Activated gamma-delta T cell (primary cell): ENCODE measurements around the gene SLC12A7.
A peak's percentile ranks its signal among the peaks of the same experiment; 100 is the strongest.
"Not testable (repeated sequence)": the region's sequence is repeated elsewhere in the genome, so short reads cannot be mapped to it uniquely, and the experiment has no call there.

Source experiments
- DNase-seq: peaks from one replicate; lab custom pipeline; 2025; lab: John Stamatoyannopoulos, UW

SLC12A7 gene

DNA sequence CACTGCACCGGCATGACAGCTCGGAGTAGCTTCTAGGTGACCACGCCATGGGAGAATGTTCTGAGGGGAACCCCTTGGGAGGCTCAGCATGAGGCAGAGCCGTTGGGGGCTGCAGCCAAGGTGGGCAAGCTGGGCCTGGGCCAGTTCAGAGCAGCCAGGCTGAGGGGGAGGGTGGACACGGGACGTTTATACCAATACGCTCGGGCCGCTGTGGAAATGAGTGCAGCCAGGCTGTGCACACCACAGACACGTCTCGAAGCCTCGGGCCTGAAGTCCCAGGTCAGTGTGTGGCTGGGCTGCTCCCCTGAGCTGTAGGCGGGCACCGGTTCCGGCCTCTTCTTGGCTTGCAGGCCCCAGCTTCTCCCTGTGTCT lies 28.9 kb upstream of the SLC12A7 start:
- DNase-seq, result no peak

DNA sequence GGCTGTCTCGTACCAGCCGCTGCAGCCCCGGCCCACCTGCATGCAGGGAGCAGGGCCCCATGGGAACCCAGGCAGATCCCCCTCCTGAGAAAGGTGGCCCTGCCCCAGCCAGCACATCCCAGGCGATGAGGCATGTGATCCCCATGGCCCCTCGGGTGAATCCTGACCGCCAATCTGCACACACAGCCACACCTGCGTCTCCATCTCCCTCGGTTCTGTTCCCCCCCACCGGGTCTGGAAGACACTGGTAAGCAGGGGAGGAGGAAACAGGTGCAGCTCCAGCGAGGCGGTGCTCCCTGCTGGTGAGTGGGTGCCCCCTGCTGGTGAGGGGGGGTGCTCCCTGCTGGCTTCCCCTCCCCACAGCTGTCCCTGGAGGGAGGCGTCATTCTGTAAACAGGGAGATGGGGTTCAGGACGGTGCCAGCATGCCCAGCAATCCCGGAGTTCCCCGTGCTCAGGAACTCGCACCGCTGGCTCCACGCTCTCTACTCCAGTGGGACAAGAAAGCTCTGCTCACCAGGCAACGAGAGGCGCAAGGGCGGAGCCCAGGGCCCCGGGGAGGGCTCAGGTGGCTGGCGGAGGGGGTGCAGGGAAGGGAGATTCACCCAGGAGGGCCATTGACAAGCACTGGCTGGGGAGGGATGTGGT lies 28.4 kb upstream of the SLC12A7 start:
- DNase-seq, result peak; percentile 25

DNA sequence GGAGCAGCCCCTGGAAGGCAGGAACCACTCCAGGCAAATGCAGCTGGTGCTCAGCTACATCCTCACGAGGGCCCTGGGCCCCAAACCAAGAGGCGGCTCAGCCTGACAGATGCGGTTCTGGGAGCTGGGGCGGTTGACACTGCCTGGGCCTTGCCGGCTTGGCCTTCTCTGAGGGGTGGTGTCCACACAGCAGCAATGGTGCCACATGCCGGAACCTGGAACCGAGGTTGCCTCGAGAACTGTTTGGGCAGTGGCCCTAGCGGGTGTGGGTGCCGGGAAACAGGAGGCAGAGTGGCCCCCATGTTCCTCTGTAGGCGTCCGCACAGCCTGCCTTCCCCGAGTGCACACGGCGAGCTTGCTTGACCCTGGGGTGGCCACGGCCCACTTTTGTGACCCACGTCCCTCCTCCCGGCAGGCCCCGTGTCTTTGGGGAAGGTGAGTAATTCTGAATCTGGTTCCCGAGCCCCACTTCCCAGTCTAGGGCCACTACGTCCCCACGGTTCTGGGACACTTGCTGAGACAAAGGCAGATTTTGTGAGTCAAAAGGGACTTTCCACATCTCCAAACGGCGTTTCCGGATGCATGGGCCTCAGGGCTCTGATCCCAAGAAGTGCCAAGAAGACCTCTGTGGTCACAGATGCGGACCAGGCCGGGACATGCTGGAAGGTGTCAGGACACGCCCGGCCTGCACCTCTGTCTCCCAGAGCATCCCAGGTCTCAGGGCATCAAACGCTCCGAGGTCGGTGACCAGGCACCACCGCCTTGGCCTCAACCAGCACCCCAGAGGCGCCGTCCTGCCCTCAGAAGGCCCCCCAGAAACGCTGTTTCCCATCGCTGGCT lies 27.7 kb upstream of the SLC12A7 start:
- no peak for DNase-seq

DNA sequence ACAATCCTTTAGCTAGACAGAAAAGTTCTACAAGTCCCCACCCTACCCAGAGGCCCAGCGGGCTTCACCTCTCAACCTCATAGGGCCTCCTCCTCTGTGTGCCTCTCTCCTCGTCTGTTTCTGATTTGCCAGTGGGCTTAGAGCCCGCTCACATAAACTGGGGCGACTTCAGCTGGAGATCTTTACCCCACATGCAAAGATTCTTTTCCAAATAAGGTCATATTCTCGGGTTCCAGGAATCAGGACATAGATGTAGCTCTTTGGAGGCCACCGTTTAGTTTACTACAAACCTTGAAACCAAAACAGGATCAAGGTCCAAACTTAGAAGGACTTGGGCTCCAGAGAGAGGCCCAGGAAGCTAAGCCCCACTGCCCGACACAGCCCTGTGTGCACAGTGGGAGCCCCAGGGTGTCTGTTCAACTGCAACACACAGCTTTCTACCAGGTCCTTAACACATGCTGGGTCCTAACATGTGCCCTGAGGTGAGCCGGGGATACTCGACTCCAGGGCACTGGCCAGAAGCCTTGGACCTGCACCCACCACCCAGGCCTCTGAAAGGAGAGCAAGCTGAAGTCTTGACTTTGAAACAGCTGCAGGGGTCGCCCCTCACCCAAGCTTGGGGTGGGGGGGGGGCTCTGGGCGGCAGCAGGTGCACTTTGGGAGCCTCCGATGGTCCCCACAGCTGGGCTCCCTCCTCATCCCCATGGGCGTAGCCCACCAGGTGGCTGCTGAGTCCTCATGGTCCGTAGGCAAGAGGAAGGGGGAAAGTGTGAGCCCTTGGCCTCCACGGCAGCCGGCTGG lies 26.8 kb upstream of the SLC12A7 start:
- no peak for DNase-seq

DNA sequence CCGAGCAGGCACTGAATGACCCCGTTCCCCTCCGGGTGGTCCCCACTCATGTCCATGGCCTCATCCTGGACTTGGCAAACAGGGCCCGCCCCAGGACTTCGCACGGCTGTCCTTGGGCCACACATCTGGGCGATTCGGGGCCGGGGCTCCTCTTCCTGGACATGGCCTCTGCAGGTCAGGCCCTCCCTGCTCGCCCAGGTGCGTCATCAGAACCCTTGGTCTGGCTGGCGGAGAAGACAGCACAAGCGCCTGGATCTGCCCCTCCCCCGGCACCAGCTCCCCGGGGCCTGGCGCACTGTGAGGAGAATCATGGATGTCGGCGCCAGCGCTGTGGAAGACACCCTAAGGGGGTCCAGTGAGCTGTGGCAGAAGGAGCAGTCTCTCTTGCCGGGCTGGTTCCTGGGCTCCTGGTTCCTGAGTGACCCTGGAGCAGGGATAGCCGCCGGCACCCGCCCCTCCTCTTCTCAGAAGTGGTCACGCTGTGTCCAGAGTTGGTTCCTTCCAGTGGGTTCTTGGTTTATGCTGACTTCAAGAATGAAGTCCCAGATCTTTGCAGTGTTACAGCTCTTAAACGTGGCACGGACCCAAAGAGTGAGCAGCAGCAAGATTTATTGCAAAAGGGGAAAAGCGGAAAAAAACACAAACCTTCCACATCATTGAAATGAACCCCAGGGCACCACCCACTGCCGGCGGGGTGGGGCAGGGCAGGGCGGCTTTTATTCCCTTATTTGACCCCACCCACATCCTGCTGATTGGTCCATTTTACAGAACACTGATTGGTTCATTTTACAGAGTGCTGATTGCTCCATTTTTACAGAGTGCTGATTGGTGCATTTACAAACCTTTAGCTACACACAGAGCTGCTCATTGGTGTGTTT lies 25.9 kb upstream of the SLC12A7 start:
- no peak for DNase-seq

DNA sequence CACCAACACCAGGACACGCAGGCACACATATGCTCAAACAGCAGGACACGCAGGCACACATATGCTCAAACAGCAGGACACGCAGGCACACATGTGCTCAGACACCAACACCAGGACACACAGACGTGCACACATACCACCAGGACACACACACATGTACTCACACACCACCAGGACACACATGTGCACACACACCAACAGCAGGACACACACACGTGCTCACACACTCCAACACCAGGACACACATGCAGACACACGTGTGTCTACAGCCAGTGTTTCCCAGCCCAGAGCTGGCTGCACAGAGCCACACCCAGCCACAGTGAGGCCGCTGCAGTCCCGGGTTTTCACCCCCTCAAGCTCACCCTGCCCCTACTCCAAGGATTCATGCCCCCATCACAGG lies 25.0 kb upstream of the SLC12A7 start:
- DNase-seq, result no peak

DNA sequence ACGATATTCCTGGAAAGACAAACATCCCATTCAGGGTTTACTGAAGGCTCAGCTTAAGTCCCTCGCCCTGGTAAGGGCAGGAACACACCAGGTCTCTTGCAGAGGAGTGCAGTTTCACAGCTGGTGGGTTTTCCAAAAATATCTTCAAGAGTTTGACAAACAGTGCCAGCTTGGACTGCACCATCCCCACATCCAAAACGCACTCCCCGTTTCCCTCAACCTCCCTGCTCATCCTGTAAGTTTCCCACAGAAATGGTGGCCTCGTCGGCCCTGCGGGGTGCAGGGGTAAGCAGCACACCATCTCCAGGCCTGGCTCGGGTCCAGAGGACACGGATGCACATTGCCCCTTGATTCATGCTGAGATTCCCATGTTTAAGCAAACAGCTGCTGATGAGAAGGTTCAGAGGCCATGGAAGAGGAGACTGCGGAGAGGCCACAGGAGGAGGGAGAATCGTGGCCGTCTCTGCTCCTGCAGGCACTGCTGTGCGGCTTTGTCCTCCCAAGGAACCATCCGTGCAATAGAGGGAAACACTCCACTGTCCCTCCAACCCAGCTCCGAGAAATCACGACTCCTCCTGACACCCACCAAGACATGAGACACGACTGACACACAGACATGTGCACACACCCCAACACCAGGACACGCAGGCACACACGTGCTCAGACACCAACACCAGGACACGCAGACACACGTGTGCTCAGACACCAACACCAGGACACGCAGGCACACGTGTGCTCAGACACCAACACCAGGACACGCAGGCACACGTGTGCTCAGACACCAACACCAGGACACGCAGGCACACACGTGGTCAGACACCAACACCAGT lies 24.0 kb upstream of the SLC12A7 start:
- DNase-seq, result no peak

DNA sequence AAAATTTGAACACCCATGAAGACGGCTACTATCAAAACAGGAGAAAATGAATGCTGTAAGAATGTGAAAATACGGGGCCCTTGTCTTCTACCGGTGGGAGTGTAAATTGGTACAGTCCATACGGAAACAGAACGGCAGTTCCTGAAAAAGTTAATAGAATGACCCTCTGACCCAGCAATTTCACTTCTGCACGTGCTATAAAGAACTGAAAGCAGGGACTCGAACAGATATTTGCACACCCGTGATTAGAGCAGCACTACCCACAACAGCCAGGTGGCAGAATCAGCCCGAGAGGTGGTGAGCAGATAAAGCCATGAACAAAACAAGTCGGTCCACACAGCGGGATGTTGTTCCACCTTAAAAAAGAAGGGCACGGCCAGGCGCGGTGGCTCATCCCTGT lies 22.6 kb upstream of the SLC12A7 start:
- no peak for DNase-seq

DNA sequence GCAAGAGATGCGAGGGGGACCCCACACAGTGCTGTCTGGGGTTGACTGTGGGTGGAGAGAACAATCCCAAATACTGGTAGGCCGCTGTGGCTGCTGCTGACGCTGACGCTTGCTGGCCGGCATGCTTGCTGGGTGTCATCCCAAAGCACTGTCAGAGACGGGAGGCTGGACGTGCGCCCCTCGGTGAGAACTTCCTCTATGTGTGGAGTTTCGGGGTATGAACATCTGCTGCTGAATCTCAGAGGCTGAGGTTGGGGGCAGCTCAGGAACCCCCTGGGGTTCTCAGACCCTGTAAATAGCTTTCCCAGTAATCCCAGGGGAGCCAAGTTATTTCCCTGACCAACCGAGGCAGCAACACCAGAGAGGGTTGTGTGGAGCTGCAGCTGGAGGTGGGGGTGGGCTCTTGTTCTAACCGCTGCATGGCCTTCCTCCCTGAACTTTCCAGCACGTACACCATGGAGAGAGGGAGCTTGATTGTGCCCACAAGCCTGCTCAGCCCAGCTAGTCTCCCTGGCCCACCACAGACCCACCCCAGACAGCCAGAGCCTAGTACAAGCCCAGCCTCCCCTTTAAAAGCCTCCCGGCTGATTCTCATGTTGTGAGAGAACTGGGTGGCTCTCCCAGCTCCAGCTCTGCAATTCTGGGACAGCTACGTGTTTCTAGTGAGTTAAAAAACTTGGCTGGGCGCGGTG lies 21.8 kb upstream of the SLC12A7 start:
- DNase-seq, result no peak

DNA sequence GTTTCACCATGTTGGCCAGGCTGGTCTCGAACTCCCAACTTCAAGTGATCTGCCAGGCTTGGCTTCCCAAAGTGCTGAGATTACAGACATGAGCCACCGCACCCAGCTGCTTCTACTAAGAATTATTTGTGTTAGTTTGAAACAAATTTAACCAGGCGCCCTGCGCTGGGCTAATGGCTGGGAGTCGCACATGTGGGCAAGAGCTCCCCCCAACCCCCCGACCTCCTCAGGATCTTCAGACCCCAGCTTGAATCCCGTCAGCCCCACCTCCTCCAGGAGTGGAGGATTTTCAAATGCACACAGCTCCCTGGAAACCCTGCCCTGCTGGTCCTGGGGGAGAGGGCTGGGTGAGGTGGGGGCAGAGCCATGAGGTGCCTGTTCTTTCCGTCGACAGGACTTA lies 21.2 kb upstream of the SLC12A7 start:
- DNase-seq, result no peak

DNA sequence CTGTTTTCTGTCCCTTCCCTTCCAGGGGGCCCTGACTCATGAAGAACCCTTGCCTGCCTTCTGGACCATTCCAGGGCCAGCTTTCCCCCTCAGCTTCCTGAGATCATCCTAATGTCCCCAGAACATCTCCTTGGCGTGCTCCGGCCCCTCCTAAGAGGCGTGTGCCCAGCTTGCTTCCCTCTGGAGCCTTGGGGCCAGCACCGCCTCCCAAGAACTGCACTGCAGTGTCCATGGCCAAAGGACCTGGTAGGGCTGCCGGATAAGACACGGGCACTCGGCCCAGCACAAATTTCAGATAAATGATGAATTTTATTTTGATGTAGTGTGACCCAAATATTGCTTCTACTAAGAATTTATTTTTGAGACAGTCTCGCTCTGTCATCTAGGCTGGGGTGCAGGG lies 20.7 kb upstream of the SLC12A7 start:
- DNase-seq, result no peak

DNA sequence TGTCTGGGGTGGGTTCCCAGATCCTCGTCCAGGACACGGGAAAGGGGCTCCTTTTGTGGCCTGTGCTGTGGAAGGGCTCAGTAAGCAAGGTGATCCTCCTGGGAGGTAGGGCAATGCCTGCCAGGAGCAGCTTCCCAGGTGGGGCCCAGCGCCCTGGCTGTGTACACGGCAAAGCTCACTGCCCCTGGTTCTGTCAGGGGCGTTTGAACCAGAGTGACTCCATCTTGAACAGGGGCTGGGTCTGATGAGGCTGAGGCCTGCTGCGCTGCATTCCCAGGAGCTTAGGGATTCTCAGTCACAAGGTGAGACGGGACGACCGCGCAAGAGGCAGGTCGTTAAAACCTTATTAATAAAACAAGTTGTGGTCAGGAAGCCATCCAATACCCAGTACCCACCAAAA lies 19.9 kb upstream of the SLC12A7 start:
- no peak for DNase-seq

DNA sequence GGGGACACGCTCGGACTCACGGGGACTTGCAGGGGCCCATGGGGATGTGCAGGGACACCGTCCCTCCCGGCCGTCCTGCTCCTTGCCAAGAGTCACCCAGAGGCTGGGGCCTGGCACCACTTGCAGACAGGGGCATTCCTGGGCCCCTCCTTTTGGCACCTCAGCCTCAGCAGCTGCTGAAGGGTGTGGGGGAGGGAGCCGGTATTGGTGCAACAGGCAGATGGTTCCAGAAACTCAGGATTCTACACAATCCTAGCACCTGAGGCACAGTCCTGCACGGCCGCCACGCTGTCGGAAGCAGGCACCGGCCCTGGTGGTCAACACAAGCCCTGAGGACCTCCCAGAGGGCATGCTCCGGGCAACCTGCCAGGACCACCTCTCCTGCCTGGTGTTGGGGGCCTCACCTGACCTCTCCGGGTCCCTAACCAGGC lies 19.3 kb upstream of the SLC12A7 start:
- no peak for DNase-seq

DNA sequence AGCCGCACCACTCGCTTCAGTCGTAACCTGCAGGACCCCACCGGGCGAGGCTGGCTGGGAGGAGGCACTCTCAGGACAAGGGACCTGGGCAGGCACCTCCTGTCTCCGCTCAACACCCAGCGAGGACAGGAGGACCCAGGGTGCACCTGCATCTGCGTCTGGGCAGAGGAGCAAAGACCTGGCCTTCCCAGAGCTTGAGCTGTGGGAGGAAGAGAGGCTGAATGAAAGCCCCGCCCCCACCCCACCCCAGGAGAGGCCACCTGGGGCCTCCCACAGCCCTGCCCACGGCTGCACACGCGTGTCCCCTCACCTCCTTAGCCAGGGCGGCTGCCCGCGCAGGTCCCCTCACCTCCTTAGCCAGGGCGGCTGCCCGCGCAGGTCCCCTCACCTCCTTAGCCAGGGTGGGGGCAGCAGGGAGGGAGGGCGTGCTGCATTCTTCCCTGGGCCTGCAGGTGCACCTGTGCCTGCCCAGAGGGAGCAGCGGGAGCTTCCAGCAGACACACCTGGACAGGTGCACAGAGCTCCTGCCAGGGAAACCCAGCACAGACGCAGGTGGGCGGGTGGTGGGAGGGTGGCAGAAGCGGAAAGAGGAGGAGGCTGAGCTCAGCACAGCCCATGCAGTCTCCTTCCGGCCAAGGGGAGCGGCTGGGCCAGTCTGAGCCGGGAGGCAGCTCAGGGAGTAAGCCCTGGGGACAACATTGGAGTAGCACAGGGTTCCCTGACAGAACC lies 18.5 kb upstream of the SLC12A7 start:
- no peak for DNase-seq

DNA sequence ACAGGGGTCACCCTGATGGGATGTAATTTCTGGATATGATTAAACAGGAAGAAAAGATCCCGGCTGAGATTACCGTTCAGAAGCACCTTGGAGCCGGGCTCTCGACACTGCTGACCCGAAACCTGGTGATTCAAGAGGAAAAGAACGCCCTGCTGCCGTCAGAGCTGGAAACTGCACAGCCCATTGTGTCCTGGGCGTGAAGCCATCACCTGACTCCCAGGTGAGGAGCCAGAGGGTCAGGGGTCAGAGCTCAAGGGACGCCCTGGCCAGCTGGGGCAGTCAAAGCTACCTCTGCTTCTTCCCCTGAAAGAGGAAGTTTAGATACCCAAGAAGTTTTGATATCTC lies 17.8 kb upstream of the SLC12A7 start:
- DNase-seq, result no peak

DNA sequence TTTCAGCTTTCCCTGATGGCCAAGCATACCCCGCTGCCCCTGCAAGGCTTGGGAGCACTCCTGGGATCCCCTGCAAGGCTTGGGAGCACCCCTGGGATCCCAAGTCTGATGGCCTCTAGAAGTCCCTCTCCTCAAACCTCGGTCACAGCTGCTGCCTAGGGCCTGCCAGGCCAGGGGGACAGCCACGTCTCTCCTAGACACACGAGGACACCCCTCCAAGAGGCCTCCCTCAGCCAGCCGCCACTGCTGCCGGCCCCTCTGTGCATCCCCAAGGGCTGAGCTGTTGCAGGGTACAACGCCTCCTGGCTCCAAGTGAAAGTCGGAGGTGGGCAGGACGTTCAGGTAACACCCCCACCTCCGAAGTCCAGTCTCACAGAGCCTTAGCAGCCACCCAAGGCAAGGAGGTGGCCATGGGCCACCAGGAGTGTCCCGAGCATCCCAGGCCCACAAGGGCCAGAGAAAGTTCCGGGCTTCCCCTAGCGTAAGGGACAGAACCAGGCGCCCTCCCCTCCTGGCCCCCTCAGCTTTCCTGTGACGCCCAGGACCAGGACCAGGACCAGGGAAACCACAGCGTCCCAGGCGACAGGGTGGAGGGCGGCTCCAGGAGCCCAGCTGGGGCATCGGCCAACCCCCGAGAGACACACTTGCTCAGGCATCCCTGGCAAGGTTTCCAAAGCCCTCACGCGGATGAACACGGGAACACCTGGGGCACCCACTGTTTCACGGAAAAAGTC lies 17.3 kb upstream of the SLC12A7 start:
- no peak for DNase-seq

DNA sequence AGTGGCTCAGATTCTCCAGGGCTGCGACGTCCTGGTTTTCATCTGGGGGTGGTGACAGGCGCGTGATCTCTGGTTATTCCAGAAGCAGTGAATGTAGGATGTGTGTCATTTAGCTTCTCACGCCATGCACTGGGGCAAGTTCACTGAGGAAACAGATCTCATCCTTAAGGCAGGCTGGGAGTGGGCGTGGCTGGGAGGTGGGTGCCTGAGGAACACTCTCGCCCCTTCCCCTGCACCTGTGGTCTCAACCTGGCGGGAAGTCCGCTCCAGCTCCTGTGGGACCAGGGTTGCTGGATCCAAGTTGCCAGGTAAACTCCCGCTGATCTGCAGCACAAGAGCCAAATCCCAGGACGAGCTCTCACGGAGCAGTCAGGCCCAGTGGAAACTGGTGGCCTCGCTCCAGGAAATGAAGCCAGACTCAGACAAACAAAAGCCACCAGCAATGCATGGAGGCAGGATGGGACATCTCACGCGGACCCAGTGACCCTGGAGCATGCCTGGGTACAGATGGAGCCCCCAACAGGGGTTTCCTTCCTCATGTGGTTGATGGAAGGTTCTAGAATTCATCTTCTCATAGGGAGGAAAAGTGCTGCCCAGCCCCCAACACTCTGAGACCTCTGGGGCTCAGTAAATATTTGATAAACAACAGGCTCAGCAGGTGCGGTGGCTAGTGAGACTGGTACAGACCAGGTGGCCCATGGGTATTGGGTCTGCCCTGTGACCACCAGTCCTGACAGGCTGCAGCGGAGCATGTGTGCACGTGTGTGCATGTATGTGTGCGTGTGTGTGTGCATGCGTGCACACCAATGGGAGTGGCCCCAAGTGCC lies 16.3 kb upstream of the SLC12A7 start:
- no peak for DNase-seq

DNA sequence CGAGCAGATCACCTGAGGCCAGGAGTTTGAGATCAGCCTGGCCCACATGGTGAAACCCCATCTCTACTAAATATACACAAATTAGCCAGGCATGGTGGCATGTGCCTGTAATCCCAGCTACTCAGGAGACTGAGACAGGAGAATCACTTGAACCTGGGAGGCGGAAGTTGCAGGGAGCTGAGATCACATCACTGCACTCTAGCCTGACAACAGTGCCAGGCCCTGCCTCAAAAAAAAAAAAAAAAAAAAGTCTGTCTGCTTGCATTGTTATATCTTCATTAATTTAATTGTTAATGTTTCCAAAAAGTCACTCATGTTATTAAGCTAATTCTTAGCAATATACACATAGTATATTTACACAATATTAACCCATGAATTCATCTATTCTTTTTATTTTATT lies 13.8 kb upstream of the SLC12A7 start:
- not testable (repeated sequence) for DNase-seq
